Keratinocyte (primary cell): Measurements from ENCODE around the gene CBFA2T3.

Experiments used
- CTCF ChIP-seq, 3 experiments: IDR thresholded peaks in 1 of 3; conservative IDR thresholded peaks in 1 of 3; optimal IDR thresholded peaks in 1 of 3; 2 replicates in 2 of 3; 3 replicates in 1 of 3; pipeline versions ENCODE3 to v1.5.1; 2011; ENCODE audit warnings: low read length in 3 of 3, mild to moderate bottlenecking in 3 of 3, moderate library complexity in 2 of 3, control low read depth in 1 of 3, inconsistent platforms in 1 of 3; ENCODE audit not compliant: insufficient read depth in 2 of 3; ENCODE audit errors: extremely low read depth in 1 of 3
- EZH2 ChIP-seq: IDR thresholded peaks from one replicate; pipeline ENCODE4 v1.6.1; 2012; ENCODE audit warnings: inconsistent platforms, mild to moderate bottlenecking, low read length, moderate library complexity

DNA sequence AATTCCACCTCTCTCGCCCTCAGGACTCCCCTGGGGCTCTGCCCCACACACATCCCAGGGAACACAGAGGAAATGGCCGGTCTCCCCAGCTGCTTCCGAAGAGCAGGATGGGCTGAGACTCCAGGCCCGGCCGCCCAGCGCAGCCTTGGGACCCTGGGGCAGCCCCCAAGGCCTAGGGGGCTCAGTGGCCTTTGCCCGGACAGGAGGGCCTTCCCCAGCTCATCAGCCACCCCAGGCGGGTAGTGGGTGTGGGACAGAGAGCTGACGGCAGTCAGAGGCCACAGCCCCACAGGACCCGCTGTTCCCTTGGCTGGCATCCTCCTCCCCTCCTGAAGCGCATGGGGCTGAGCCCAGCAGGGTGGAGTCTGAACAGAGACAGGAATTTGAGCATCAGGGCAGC is 6.2 kb upstream of the CBFA2T3 start:
- TF ChIP-seq EZH2: no peak
- no peak for TF ChIP-seq CTCF (optimal IDR thresholded peaks at IDR 0.05 in 1 of 3, IDR thresholded peaks at IDR 0.05 in 1 of 3, conservative IDR thresholded peaks at IDR 0.05 in 1 of 3; ENCODE audit: extremely low read depth in 1 of 3, insufficient read depth in 2 of 3, low read length in 3 of 3)
